GM18870 (cell line): ENCODE data around the gene ICOSLG.
"Not testable (repeated sequence)": the region's sequence is repeated elsewhere in the genome, so short reads cannot be mapped to it uniquely, and the experiment has no call there.

ENCODE experiments used
- ATAC-seq: cut with Tn5 transposase; IDR thresholded peaks from one replicate; pipeline ENCODE4 v1.9.1; 2021; ENCODE audit warnings: moderate library complexity; ENCODE audit not compliant: unreplicated experiment

Gene ICOSLG

GRCh38 chr21:44227614-44228013, 13.1 kb downstream of the ICOSLG start:
- not testable (repeated sequence) for ATAC-seq

- not testable (repeated sequence) for ATAC-seq
Observed at GRCh38 chr21:44225605-44226004, 15.1 kb downstream of the ICOSLG start.

- not testable (repeated sequence) for ATAC-seq
Observed at GRCh38 chr21:44223334-44223733, 17.4 kb downstream of the ICOSLG start.

- ATAC-seq: not testable (repeated sequence)
Observed at GRCh38 chr21:44220674-44221073, 20.1 kb downstream of the ICOSLG start.

- ATAC-seq: not testable (repeated sequence)
Observed at GRCh38 chr21:44218461-44218860, 22.3 kb downstream of the ICOSLG start.

- ATAC-seq: not testable (repeated sequence)
Observed at GRCh38 chr21:44211978-44212377, 28.8 kb downstream of the ICOSLG start.

- not testable (repeated sequence) for ATAC-seq
Observed at GRCh38 chr21:44211574-44211973, 29.2 kb downstream of the ICOSLG start.

- not testable (repeated sequence) for ATAC-seq
Observed at GRCh38 chr21:44207860-44208646, 32.7 kb downstream of the ICOSLG start.

GRCh38 chr21:44206698-44207676, 33.8 kb downstream of the ICOSLG start:
- ATAC-seq: peak; percentile 52

- ATAC-seq: not testable (repeated sequence)
Observed at GRCh38 chr21:44206187-44206586, 34.6 kb downstream of the ICOSLG start.

GRCh38 chr21:44202590-44203299, 38.0 kb downstream of the ICOSLG start:
- ATAC-seq: not testable (repeated sequence)

- ATAC-seq: not testable (repeated sequence)
Observed at GRCh38 chr21:44199997-44200396, 40.7 kb downstream of the ICOSLG start.

GRCh38 chr21:44199448-44199847, 41.3 kb downstream of the ICOSLG start:
- ATAC-seq: no peak

GRCh38 chr21:44197156-44197516, 43.6 kb downstream of the ICOSLG start:
- ATAC-seq: not testable (repeated sequence)

- not testable (repeated sequence) for ATAC-seq
Observed at GRCh38 chr21:44196212-44197155, 44.3 kb downstream of the ICOSLG start.

- not testable (repeated sequence) for ATAC-seq
Observed at GRCh38 chr21:44194888-44195287, 45.9 kb downstream of the ICOSLG start.

GRCh38 chr21:44194451-44194850, 46.3 kb downstream of the ICOSLG start:
- ATAC-seq: not testable (repeated sequence)

GRCh38 chr21:44193108-44193507, 47.6 kb downstream of the ICOSLG start:
- not testable (repeated sequence) for ATAC-seq

GRCh38 chr21:44190349-44191271, 50.1 kb downstream of the ICOSLG start:
- not testable (repeated sequence) for ATAC-seq
